IPS-NIHi7 (cell line): ENCODE measurements around the gene DNAH17.
"Not testable (repeated sequence)": the region's sequence is repeated elsewhere in the genome, so short reads cannot be mapped to it uniquely, and the experiment has no call there.

Source experiments
- DNase-seq: peaks from one replicate; pipeline ENCODE4 v3.0.0; 2012; ENCODE audit warnings: mixed read lengths; ENCODE audit errors: extremely low spot score

The DNAH17 gene

GRCh38 chr17:78478757-78479297 is 98.4 kb downstream of the DNAH17 start:
- DNase-seq = no peak

- no peak for DNase-seq
Observed at GRCh38 chr17:78477913-78478756, 99.1 kb downstream of the DNAH17 start.

- DNase-seq = no peak
Observed at GRCh38 chr17:78476973-78477372, 100.2 kb downstream of the DNAH17 start.

- DNase-seq = no peak
Observed at GRCh38 chr17:78476149-78476548, 101.0 kb downstream of the DNAH17 start.

- no peak for DNase-seq
Observed at GRCh38 chr17:78475211-78475610, 102.0 kb downstream of the DNAH17 start.

GRCh38 chr17:78474614-78475146 is 102.5 kb downstream of the DNAH17 start:
- DNase-seq = no peak

GRCh38 chr17:78473951-78474613 is 103.1 kb downstream of the DNAH17 start:
- no peak for DNase-seq

GRCh38 chr17:78472035-78472905 is 104.9 kb downstream of the DNAH17 start:
- DNase-seq = no peak

- DNase-seq = no peak
Observed at GRCh38 chr17:78471635-78472034, 105.6 kb downstream of the DNAH17 start.

- DNase-seq = no peak
Observed at GRCh38 chr17:78469443-78469842, 107.8 kb downstream of the DNAH17 start.

- DNase-seq = no peak
Observed at GRCh38 chr17:78468366-78468765, 108.8 kb downstream of the DNAH17 start.

- no peak for DNase-seq
Observed at GRCh38 chr17:78466786-78467715, 110.1 kb downstream of the DNAH17 start.

GRCh38 chr17:78466109-78466785 is 110.9 kb downstream of the DNAH17 start:
- not testable (repeated sequence) for DNase-seq

- no peak for DNase-seq
Observed at GRCh38 chr17:78462148-78462547, 115.0 kb downstream of the DNAH17 start.

- DNase-seq = no peak
Observed at GRCh38 chr17:78461799-78462053, 115.5 kb downstream of the DNAH17 start.

GRCh38 chr17:78460951-78461798 is 116.0 kb downstream of the DNAH17 start:
- DNase-seq = no peak

GRCh38 chr17:78460176-78460675 is 117.0 kb downstream of the DNAH17 start:
- DNase-seq = no peak

- no peak for DNase-seq
Observed at GRCh38 chr17:78459696-78460095, 117.5 kb downstream of the DNAH17 start.

- no peak for DNase-seq
Observed at GRCh38 chr17:78458736-78459335, 118.4 kb downstream of the DNAH17 start.
